ENCODE results near the gene PRSS22.

The PRSS22 gene

GRCh38 chr16:2829501-2830354, 28.2 kb downstream of the PRSS22 start, which contains the start of gene ZG16B:
TSS of gene ZG16B (plus strand) at chr16:2830303. CDS start at chr16:2830442, 139 bp downstream.
- no peak for DNase-seq (ENCODE audit: low read depth, low spot score)

- DNase-seq (ENCODE audit: low read depth, low spot score), result no peak
These were observed 29.0 kb downstream of the PRSS22 start for GRCh38 chr16:2828876-2829430.

GRCh38 chr16:2828521-2828840, 29.5 kb downstream of the PRSS22 start:
- DNase-seq (ENCODE audit: low read depth, low spot score), result no peak

- DNase-seq (ENCODE audit: low read depth, low spot score), result no peak
These were observed 30.0 kb downstream of the PRSS22 start for GRCh38 chr16:2827831-2828520.

- DNase-seq (ENCODE audit: low read depth, low spot score), result no peak
These were observed 30.6 kb downstream of the PRSS22 start for GRCh38 chr16:2827374-2827791.

- DNase-seq (ENCODE audit: low read depth, low spot score), result no peak
These were observed 31.2 kb downstream of the PRSS22 start for GRCh38 chr16:2826591-2827373.

GRCh38 chr16:2825906-2826305, 32.1 kb downstream of the PRSS22 start:
- DNase-seq (ENCODE audit: low read depth, low spot score), result no peak

- no peak for DNase-seq (ENCODE audit: low read depth, low spot score)
These were observed 32.8 kb downstream of the PRSS22 start for GRCh38 chr16:2825049-2825742.

GRCh38 chr16:2824626-2825025, 33.3 kb downstream of the PRSS22 start:
- DNase-seq (ENCODE audit: low read depth, low spot score), result no peak

GRCh38 chr16:2822496-2822895, 35.5 kb downstream of the PRSS22 start:
- no peak for DNase-seq (ENCODE audit: low read depth, low spot score)

- no peak for DNase-seq (ENCODE audit: low read depth, low spot score)
These were observed 35.8 kb downstream of the PRSS22 start for GRCh38 chr16:2822158-2822495.

- no peak for DNase-seq (ENCODE audit: low read depth, low spot score)
These were observed 36.3 kb downstream of the PRSS22 start for GRCh38 chr16:2821487-2822157.

GRCh38 chr16:2820836-2821486, 37.0 kb downstream of the PRSS22 start:
- no peak for DNase-seq (ENCODE audit: low read depth, low spot score)

- no peak for DNase-seq (ENCODE audit: low read depth, low spot score)
These were observed 37.8 kb downstream of the PRSS22 start for GRCh38 chr16:2819939-2820835.

GRCh38 chr16:2819179-2819938, 38.6 kb downstream of the PRSS22 start:
- no peak for DNase-seq (ENCODE audit: low read depth, low spot score)

GRCh38 chr16:2818272-2818876, 39.6 kb downstream of the PRSS22 start:
- DNase-seq (ENCODE audit: low read depth, low spot score), result no peak

GRCh38 chr16:2817340-2818271, 40.4 kb downstream of the PRSS22 start:
- DNase-seq (ENCODE audit: low read depth, low spot score), result no peak
